Thyroid gland (tissue), 4 donors: ENCODE measurements around the gene ATXN1.

ENCODE experiments used
- POLR2A ChIP-seq, 2 donors: fragments of 450-650 bp; IDR thresholded peaks; one replicate each; pipeline ENCODE4 v1.6.1; 2017; ENCODE audit warnings: antibody characterized with exemption in 2 of 2, mild to moderate bottlenecking in 2 of 2, moderate library complexity in 1 of 2
- TF ChIP-seq, protein P1 (sequence below), 6 experiments: fragments of 200-600 bp in 3 of 6; fragments of 450-650 bp in 3 of 6; sonication (generic) in 3 of 6; IDR thresholded peaks; one replicate each; pipeline ENCODE4 v1.5.1; 2016 to 2019; ENCODE audit warnings: antibody characterized with exemption in 6 of 6, mild to moderate bottlenecking in 2 of 6, inconsistent platforms in 1 of 6, moderate library complexity in 1 of 6

DNA sequence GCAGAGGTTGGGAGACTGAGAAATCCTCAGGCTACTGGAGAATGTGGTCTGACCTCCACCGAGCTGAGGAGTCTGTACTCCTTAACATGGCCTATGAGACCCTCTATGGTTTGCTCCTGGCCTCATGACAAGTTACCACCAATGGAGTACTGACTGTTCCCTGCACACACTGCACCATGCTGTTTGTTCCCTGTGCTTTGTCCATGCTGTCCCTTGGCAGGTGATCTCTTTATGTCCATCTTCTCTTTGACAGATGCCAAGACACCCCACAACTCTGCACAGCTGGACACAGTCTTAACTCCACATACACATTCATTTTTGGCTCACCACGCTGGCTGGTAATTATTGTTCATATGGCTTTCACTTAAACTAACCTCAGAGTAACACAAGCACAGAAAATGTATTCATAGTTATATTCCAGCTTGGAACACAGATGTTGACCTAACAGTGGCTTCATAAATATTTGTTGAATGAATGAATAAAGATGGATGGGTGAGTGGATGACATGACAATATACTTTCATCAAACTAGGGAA is 258.0 kb downstream of the ATXN1 start:
- TF ChIP-seq, protein P1, sequence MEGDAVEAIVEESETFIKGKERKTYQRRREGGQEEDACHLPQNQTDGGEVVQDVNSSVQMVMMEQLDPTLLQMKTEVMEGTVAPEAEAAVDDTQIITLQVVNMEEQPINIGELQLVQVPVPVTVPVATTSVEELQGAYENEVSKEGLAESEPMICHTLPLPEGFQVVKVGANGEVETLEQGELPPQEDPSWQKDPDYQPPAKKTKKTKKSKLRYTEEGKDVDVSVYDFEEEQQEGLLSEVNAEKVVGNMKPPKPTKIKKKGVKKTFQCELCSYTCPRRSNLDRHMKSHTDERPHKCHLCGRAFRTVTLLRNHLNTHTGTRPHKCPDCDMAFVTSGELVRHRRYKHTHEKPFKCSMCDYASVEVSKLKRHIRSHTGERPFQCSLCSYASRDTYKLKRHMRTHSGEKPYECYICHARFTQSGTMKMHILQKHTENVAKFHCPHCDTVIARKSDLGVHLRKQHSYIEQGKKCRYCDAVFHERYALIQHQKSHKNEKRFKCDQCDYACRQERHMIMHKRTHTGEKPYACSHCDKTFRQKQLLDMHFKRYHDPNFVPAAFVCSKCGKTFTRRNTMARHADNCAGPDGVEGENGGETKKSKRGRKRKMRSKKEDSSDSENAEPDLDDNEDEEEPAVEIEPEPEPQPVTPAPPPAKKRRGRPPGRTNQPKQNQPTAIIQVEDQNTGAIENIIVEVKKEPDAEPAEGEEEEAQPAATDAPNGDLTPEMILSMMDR (IDR thresholded peaks at IDR 0.05), result no peak
- TF ChIP-seq POLR2A (IDR thresholded peaks at IDR 0.05), result no peak
